HG02973 (cell line): ENCODE results near the gene NIT1.

Experiments used
- ATAC-seq: cut with Tn5 transposase; IDR thresholded peaks from one replicate; pipeline ENCODE4 v1.9.1; 2021; ENCODE audit warnings: moderate library complexity; ENCODE audit not compliant: unreplicated experiment

The NIT1 gene

GRCh38 chr1:161145832-161146231 is 27.9 kb downstream of the NIT1 start:
- ATAC-seq = no peak

- no peak for ATAC-seq
These were observed 35.3 kb downstream of the NIT1 start for GRCh38 chr1:161153176-161153575.

- ATAC-seq = peak; percentile 71
These were observed 35.9 kb downstream of the NIT1 start, which contains the start of gene UFC1 for GRCh38 chr1:161153682-161154337. UFC1 (plus strand) TSS chr1:161153978; CDS start chr1:161153998, 20 bp downstream.

- ATAC-seq = no peak
These were observed 40.0 kb downstream of the NIT1 start for GRCh38 chr1:161157867-161158266.

GRCh38 chr1:161158316-161159010 is 40.6 kb downstream of the NIT1 start:
- ATAC-seq = no peak

GRCh38 chr1:161159087-161159912 is 41.4 kb downstream of the NIT1 start, which contains the start of gene USP21:
USP21 (plus strand) TSS chr1:161159500; CDS start chr1:161160641, 1,141 bp downstream.
- ATAC-seq = peak; percentile 64

- ATAC-seq = no peak
These were observed 42.0 kb downstream of the NIT1 start for GRCh38 chr1:161159913-161160243.

GRCh38 chr1:161160671-161161145 is 42.8 kb downstream of the NIT1 start:
- no peak for ATAC-seq

- no peak for ATAC-seq
These were observed 43.7 kb downstream of the NIT1 start for GRCh38 chr1:161161652-161162051.

GRCh38 chr1:161162052-161162451 is 44.1 kb downstream of the NIT1 start:
- no peak for ATAC-seq

GRCh38 chr1:161162806-161163205 is 44.9 kb downstream of the NIT1 start:
- ATAC-seq = no peak

GRCh38 chr1:161163793-161164192 is 45.9 kb downstream of the NIT1 start:
- no peak for ATAC-seq

GRCh38 chr1:161164901-161165610 is 47.2 kb downstream of the NIT1 start:
- ATAC-seq = no peak

- ATAC-seq = peak; percentile 86
These were observed 48.1 kb downstream of the NIT1 start, which contains the start of gene PPOX for GRCh38 chr1:161165742-161166668. PPOX (plus strand) TSS chr1:161166426; CDS start chr1:161166848, 422 bp downstream.

GRCh38 chr1:161166669-161167548 is 49.0 kb downstream of the NIT1 start:
- ATAC-seq = no peak

- no peak for ATAC-seq
These were observed 51.0 kb downstream of the NIT1 start for GRCh38 chr1:161168906-161169305.
